Stimulated activated naive B cell treated with anti-CD40 and anti-IgM and Interleukin-4, amounts not matched to agents 10 μg/mL and 1 μg/mL and 100 μg/mL, for 72 hours (primary cell): ENCODE data around the gene MYPN.
"Not testable (repeated sequence)": the region's sequence is repeated elsewhere in the genome, so short reads cannot be mapped to it uniquely, and the experiment has no call there.

Source experiments
- ATAC-seq, 2 donors: fragments of 150-1000 bp; cut with Tn5 transposase; replicated peaks; 2 replicates each; pipeline ENCODE4 v1.10.0; 2021; ENCODE audit warnings: moderate library complexity in 1 of 2
- DNase-seq: peaks from one replicate; pipeline ENCODE4 v3.0.0; 2021
- H3K27ac Mint-ChIP-seq: one replicate; pipeline ENCODE4 v1.8.0; 2022; ENCODE audit warnings: mild to moderate bottlenecking, mixed read lengths
- H3K27me3 Mint-ChIP-seq, 2 donors: one replicate each; pipeline ENCODE4 v1.8.0; 2022; ENCODE audit warnings: mixed read lengths in 2 of 2
- H3K36me3 Mint-ChIP-seq, 2 donors: one replicate each; pipeline ENCODE4 v1.8.0; 2022; ENCODE audit warnings: mixed read lengths in 2 of 2, mild to moderate bottlenecking in 1 of 2
- H3K4me1 Mint-ChIP-seq, 2 donors: one replicate each; pipeline ENCODE4 v1.8.0; 2022; ENCODE audit warnings: mixed read lengths in 2 of 2, mild to moderate bottlenecking in 1 of 2
- H3K4me3 Mint-ChIP-seq, 2 donors: one replicate each; pipeline ENCODE4 v1.8.0; 2022; ENCODE audit warnings: mild to moderate bottlenecking in 2 of 2, mixed read lengths in 2 of 2, moderate library complexity in 1 of 2
- H3K9me3 Mint-ChIP-seq, 2 donors: one replicate each; pipeline ENCODE4 v1.8.0; 2022; ENCODE audit warnings: mixed read lengths in 2 of 2, mild to moderate bottlenecking in 1 of 2

MYPN gene

DNA sequence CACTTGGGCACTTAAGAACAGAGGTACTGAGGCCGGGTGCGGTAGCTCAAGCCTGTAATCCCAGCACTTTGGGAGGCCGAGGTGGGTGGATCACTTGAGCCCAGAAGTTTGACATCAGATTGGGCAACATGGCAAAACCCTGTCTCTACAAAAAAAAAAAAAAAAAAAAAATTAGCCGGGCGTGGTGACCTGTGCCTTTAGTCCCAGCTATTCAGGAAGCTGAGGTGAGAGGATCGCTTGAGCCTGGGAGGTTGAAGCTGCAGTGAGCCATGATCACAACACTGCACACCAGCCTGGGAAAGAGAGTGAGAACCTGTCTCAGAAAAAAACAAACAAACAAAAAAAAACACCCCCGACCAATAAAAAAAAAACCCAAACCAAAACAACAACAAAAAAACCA, 48.2 kb downstream of the MYPN start:
- H3K27ac Mint-ChIP-seq, H3K4me3 Mint-ChIP-seq, H3K27me3 Mint-ChIP-seq, ATAC-seq, H3K36me3 Mint-ChIP-seq, DNase-seq, H3K9me3 Mint-ChIP-seq, H3K4me1 Mint-ChIP-seq: not testable (repeated sequence)

DNA sequence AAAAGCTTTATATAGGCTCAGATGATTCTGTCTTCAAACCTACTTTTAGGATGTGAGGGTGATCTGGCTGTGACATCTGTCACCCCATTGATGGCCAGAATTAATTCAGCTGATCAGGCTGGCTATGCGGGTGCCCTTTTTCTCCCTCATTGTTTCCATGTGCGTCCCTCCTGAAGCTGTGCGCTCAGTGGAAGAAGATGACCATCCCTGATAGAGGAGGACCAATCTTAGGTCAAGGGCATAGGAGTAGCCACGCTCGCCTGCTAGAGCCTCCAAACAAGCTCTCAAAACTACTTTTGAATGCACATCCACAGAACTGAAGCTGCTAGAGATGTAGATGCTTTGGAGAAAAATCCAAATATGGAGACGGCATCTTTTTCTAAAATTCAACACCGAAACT, 48.7 kb downstream of the MYPN start:
- Mint-ChIP-seq H3K27ac (no peak overlapping the region), H3K9me3 (no peaks in the 10 kb centered on the region), H3K4me1 (no peaks in the 10 kb centered on the region), H3K4me3 (no peak overlapping the region), H3K27me3 (no peaks in the 10 kb centered on the region), H3K36me3 (no peaks in the 10 kb centered on the region)
- DNase-seq (no peak), ATAC-seq (no peak)

DNA sequence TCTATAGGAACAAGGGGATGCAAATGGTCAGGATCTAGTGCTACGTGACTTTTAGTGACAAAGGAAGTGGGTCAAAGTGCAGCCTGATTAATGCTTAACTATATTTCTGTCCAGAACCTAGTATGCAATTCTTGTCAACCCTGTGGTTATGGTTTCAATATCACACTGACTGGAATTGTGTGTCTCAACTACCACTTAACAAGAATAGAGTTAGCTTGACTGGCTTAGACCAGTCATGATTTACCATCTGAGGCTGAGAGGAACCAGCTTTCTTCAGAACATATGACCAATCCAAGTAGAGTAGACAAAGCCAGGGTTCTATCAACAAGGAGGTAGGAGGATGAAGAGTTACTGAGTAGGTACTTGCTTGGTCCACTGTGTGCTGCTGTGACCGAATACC, 54.4 kb downstream of the MYPN start:
- H3K9me3 Mint-ChIP-seq, result no peaks in the 10 kb centered on the region
- no peak overlapping the region for H3K27ac Mint-ChIP-seq
- H3K4me1 Mint-ChIP-seq, result peaks cover 0 to 7% of the 10 kb centered on the region in 2 donors
- peak; percentile 91 for ATAC-seq
- no peak overlapping the region for H3K4me3 Mint-ChIP-seq
- H3K36me3 Mint-ChIP-seq, result no peaks in the 10 kb centered on the region
- no peaks in the 10 kb centered on the region for H3K27me3 Mint-ChIP-seq
- DNase-seq, result no peak

GRCh38 chr10:68165643-68166042, 56.4 kb downstream of the MYPN start:
- H3K4me3 Mint-ChIP-seq, result no peak overlapping the region
- no peaks in the 10 kb centered on the region for H3K27me3 Mint-ChIP-seq
- H3K36me3 Mint-ChIP-seq, result peaks cover 0 to 3% of the 10 kb centered on the region in 2 donors
- H3K4me1 Mint-ChIP-seq, result peaks cover 0 to 7% of the 10 kb centered on the region in 2 donors
- DNase-seq (no peak), ATAC-seq (no peak)
- no peaks in the 10 kb centered on the region for H3K9me3 Mint-ChIP-seq
- H3K27ac Mint-ChIP-seq, result no peak overlapping the region

GRCh38 chr10:68166871-68167585, 57.7 kb downstream of the MYPN start:
- no peak for DNase-seq
- Mint-ChIP-seq H3K27ac (no peak overlapping the region), H3K36me3 (peaks cover 0 to 3% of the 10 kb centered on the region in 2 donors), H3K9me3 (no peaks in the 10 kb centered on the region), H3K4me3 (no peak overlapping the region), H3K27me3 (no peaks in the 10 kb centered on the region), H3K4me1 (peaks cover 0 to 7% of the 10 kb centered on the region in 2 donors)
- no peak for ATAC-seq

DNA sequence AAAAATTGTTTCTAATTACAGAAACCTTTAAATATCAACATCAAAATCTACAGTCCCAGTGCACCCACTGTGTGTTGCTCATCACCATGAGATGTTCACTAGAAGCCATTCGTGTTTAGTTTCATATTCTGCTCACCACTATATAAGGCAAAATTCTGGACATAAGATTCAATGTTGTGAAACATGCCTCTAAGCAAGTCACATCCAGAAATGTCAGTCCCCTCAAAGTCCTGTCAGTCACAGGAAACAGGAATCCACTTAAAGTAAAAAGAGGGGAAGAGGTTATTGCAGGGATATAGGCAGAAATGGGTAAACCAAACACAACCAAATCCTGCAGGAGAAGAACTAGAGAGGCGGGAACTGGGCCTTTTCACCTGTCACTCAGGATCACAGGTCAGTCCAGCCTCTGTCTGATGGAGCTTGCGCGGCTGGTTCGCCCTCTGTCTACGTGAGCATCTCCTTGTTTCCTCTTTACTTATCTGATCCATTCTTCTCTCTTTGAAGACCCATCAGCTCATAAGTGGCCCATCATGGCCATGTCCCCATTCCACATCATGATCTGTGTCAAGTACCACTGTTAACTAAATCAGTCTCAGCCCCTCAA, 58.4 kb downstream of the MYPN start:
- Mint-ChIP-seq H3K4me1 (peaks cover 3 to 13% of the 10 kb centered on the region in 2 donors), H3K27me3 (no peaks in the 10 kb centered on the region), H3K9me3 (no peaks in the 10 kb centered on the region), H3K36me3 (peaks cover 0 to 3% of the 10 kb centered on the region in 2 donors), H3K27ac (no peak overlapping the region), H3K4me3 (no peak overlapping the region)
- DNase-seq (no peak), ATAC-seq (no peak)

DNA sequence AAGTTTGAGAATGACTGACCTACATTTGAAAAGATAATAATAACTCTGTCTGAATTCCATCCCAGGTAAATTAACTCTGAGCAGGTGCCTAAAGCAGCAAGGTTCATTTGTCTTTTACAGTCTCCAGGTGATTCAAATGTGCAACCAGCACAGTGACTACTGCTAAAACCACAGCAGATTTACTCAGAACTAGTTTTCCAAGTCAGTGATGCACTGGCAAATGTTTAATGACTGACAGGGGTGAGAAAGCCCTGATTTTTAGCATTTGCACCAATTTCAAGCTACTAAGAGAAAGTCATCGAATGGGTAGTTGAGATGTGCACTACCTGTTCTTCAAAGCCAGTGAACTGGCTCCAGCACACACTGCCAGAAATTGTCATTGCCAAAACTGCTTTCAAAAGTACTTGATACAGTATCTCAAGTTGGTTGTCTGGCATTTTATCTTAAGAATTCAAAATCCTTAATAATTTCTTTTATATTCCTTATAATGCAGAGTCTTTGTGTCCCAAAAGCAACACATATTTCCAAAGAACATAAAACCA, 62.3 kb downstream of the MYPN start:
- peaks cover 3 to 7% of the 10 kb centered on the region in 2 donors for H3K4me1 Mint-ChIP-seq
- H3K9me3 Mint-ChIP-seq, result no peaks in the 10 kb centered on the region
- no peaks in the 10 kb centered on the region for H3K27me3 Mint-ChIP-seq
- no peak for DNase-seq
- H3K27ac Mint-ChIP-seq, result no peak overlapping the region
- ATAC-seq, result no peak
- peaks cover 0 to 3% of the 10 kb centered on the region in 2 donors for H3K36me3 Mint-ChIP-seq
- H3K4me3 Mint-ChIP-seq, result no peak overlapping the region

DNA sequence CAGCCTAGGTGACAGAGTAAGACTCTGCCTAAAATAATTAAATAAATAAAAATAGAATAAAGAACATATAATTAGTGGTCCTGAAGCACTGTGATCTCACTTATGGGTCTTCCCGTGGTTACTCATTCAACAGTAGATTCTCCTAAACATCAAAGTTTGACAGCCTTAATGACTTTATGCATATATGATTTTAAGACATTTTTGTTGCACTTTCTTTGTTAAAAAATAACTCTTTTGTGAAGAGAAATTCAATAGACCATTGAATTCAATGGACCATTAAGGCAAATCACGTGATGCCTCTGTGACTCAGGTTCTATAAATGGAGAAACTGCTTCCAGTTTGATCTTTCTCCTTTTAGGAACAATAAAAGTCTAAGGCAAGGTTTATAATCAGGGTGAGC, 63.0 kb downstream of the MYPN start:
- ATAC-seq (no peak), DNase-seq (no peak)
- Mint-ChIP-seq H3K36me3 (peaks cover 0 to 3% of the 10 kb centered on the region in 2 donors), H3K4me3 (no peak overlapping the region), H3K4me1 (peaks cover 3 to 7% of the 10 kb centered on the region in 2 donors), H3K9me3 (no peaks in the 10 kb centered on the region), H3K27me3 (no peaks in the 10 kb centered on the region), H3K27ac (no peak overlapping the region)

DNA sequence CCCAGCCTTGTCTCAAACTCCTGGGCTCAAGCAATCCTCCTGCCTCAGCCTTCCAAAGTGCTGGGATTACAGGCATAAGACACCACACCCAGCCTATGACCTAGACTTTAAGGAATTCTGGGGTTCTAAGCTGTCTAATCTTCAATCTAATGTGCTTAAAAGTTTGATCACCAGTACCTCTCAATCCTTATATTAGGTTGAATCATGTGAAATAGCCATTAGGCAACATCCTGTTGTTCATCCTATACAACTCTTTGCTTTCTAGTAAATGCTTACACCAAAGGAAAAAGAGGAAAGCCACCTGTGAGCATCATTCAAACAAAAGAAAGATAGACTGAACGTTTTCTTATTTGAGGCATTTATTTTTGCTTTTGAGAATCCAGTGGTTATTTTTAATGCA, 66.7 kb downstream of the MYPN start:
- Mint-ChIP-seq H3K4me3 (no peak overlapping the region), H3K27ac (no peak overlapping the region), H3K36me3 (no peaks in the 10 kb centered on the region), H3K9me3 (no peaks in the 10 kb centered on the region), H3K4me1 (peaks cover 3 to 7% of the 10 kb centered on the region in 2 donors), H3K27me3 (peaks cover 0 to 3% of the 10 kb centered on the region in 2 donors)
- ATAC-seq (no peak), DNase-seq (no peak)

DNA sequence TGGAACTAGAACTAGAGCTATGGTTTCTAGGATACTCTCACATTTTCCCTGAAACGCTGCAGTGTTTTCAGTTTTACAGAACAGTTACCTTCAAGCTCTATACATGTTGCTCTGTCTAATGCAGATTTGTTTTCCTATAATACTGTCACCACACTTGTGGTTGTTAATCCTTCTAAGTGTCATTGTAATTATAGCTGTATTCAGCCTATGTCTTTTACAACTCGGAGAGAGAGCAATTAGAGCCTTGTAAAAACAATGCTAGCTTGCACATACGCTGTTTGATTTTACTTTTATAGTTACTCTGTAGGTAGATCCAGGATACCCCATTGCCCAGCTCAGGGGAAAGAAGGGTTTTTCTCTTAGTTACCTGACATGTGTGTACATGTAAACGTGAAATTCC, 67.5 kb downstream of the MYPN start:
- Mint-ChIP-seq H3K9me3 (no peaks in the 10 kb centered on the region), H3K36me3 (no peaks in the 10 kb centered on the region), H3K27ac (no peak overlapping the region), H3K4me3 (no peak overlapping the region), H3K27me3 (peaks cover 0 to 3% of the 10 kb centered on the region in 2 donors), H3K4me1 (peaks cover 3 to 7% of the 10 kb centered on the region in 2 donors)
- ATAC-seq, result no peak
- DNase-seq, result no peak

DNA sequence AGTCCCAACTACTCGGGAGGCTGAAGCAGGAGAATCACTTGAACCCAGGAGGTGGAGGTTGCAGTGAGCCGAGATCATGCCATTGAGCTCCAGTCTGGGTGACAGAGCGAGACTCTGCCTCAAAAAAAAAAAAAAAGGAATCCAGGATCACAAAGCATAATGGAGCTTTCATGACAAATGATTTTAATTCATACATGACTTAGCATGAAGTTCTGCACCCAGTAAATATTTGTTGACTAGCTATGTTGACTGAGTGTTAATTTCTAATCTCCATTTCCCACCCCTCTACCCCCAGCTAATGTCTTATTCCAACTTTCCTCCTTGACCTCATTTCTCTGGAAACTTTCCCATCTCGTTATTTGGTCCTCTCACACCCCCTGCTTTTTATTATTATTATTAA, 69.3 kb downstream of the MYPN start:
- H3K27ac Mint-ChIP-seq, result no peak overlapping the region
- no peak for ATAC-seq
- H3K4me3 Mint-ChIP-seq, result no peak overlapping the region
- H3K27me3 Mint-ChIP-seq, result peaks cover 0 to 3% of the 10 kb centered on the region in 2 donors
- H3K4me1 Mint-ChIP-seq, result no peaks in the 10 kb centered on the region
- H3K9me3 Mint-ChIP-seq, result no peaks in the 10 kb centered on the region
- no peaks in the 10 kb centered on the region for H3K36me3 Mint-ChIP-seq
- DNase-seq, result no peak

GRCh38 chr10:68179016-68179415, 69.7 kb downstream of the MYPN start:
- Mint-ChIP-seq H3K4me3 (no peak overlapping the region), H3K4me1 (no peaks in the 10 kb centered on the region), H3K27ac (no peak overlapping the region), H3K36me3 (no peaks in the 10 kb centered on the region), H3K9me3 (no peaks in the 10 kb centered on the region), H3K27me3 (peaks cover under 1 to 4% of the 10 kb centered on the region in 2 donors)
- no peak for ATAC-seq
- no peak for DNase-seq

DNA sequence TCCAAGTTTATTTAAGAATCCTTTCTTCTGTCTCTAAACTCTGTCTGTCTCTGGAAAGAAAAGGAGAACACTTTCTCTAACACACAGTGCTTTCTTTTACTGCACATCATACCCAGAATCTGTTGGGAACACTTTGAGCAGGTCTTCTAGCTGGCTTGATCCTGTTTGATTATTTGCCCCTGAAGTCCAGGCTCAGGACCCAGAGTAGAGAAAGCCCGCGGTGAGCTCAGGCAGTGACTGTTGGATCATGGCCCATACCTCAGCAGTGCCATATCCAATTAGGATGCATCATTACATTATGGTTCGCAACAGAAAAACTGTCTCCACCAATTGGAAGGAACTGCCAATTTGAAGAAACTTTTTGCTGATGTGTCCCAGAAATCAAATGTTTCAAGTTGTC, 71.2 kb downstream of the MYPN start:
- Mint-ChIP-seq H3K4me3 (no peak overlapping the region), H3K27ac (no peak overlapping the region), H3K36me3 (no peaks in the 10 kb centered on the region), H3K27me3 (peaks cover 13 to 14% of the 10 kb centered on the region in 2 donors), H3K9me3 (no peaks in the 10 kb centered on the region), H3K4me1 (no peaks in the 10 kb centered on the region)
- DNase-seq (no peak), ATAC-seq (no peak)

GRCh38 chr10:68184546-68184945, 75.3 kb downstream of the MYPN start:
- H3K4me1 Mint-ChIP-seq, result no peaks in the 10 kb centered on the region
- DNase-seq (no peak), ATAC-seq (no peak)
- H3K4me3 Mint-ChIP-seq, result no peak overlapping the region
- H3K27ac Mint-ChIP-seq, result no peak overlapping the region
- peaks cover 24 to 35% of the 10 kb centered on the region in 2 donors for H3K27me3 Mint-ChIP-seq
- no peaks in the 10 kb centered on the region for H3K36me3 Mint-ChIP-seq
- H3K9me3 Mint-ChIP-seq, result no peaks in the 10 kb centered on the region

DNA sequence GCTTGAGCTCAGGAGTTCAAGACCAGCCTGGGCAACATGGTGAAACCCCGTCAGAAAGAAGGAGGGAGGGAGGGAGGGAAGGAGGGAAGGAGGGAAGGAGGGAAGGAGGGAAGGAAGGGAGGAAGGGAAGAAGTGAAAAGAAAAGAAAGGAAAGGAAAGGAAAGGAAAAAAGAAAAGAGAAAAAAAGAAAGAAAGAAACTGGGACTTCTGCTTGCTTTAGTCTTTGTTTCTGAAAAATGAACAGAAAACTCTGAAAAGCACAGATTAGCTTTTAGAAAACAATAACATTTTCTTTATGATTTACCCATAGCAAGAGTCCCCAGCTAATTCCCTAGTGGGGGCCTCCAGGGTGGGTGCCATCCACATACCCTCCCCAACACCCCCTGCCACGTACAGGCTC, 75.8 kb downstream of the MYPN start:
- H3K27ac Mint-ChIP-seq, result no peak overlapping the region
- H3K4me3 Mint-ChIP-seq, result no peak overlapping the region

More for the DNA sequence above, 75.8 kb downstream of the MYPN start:
- ATAC-seq (no peak), DNase-seq (no peak)
- no peaks in the 10 kb centered on the region for H3K36me3 Mint-ChIP-seq
- H3K4me1 Mint-ChIP-seq, result no peaks in the 10 kb centered on the region
- H3K27me3 Mint-ChIP-seq, result peaks cover 24 to 36% of the 10 kb centered on the region in 2 donors
- no peaks in the 10 kb centered on the region for H3K9me3 Mint-ChIP-seq
